ENCODE results near the gene PHLDB2. TPM values are rescaled to one million over a fixed set of nuclear protein-coding genes. Genes with fewer than 3 reads are reported as not detected.

The PHLDB2 gene
- total and polyA plus RNA-seq, 2 of the 4 experiments (the other 2 are of a cell fraction), result 10.6 to 28.7 TPM

- Histone ChIP-seq H2AK5ac (ENCODE audit: low read depth, low read length) (no peak overlapping the region), H3K79me1 (ENCODE audit: low read depth in 1 of 2, low read length in 2 of 2) (peaks cover 12 to 16% of the 10 kb centered on the region in 2 experiments), H2AFZ (replicated peaks; ENCODE audit: low read length, poor library complexity) (no peak overlapping the region), H2BK5ac (ENCODE audit: low read depth, low read length, poor library complexity, severe bottlenecking) (no peak overlapping the region), H3K9me3 (ENCODE audit: control insufficient read depth, insufficient read depth, low read length) (no peaks in the 10 kb centered on the region), H4K20me1 (ENCODE audit: insufficient read depth, low read length) (peaks cover 8% of the 10 kb centered on the region; the same call in 1 of the 2 replicates), H3K9ac (ENCODE audit: low read depth, low read length) (no peak overlapping the region), H3K56ac (ENCODE audit: extremely low read depth, insufficient read depth, low read length) (no peak overlapping the region), H4K91ac (ENCODE audit: insufficient read depth, low read depth, low read length) (no peak overlapping the region), H2AK9ac (replicated peaks; ENCODE audit: low read depth, low read length, poor library complexity) (no peak overlapping the region), H2BK20ac (ENCODE audit: low read depth, low read length) (no peak overlapping the region), H3K4me3 (ENCODE audit: insufficient read depth, low read depth, low read length) (no peak overlapping the region), H2BK120ac (ENCODE audit: low read depth, low read length) (no peak overlapping the region), H3K4me2 (ENCODE audit: low read depth, low read length) (no peak overlapping the region), H2BK15ac (ENCODE audit: low read depth, low read length) (no peak overlapping the region), H3K9me1 (ENCODE audit: insufficient read depth, low read length) (0 out of 2 replicates have a peak, but pooled peaks cover 2% of the 10 kb centered on the region), H3K4me1 (ENCODE audit: control insufficient read depth, insufficient read depth, low read length) (no peaks in the 10 kb centered on the region), H3K36me3 (ENCODE audit: control insufficient read depth, insufficient read depth, low read length) (peaks cover 10% of the 10 kb centered on the region), H3K27me3 (ENCODE audit: control insufficient read depth, insufficient read depth, low read length) (no peaks in the 10 kb centered on the region), H3K14ac (replicated peaks; ENCODE audit: low read depth, low read length) (no peak overlapping the region), H3K4ac (ENCODE audit: low read depth, low read length) (no peak overlapping the region), H3K23ac (ENCODE audit: low read depth, low read length) (no peak overlapping the region), H4K8ac (ENCODE audit: low read depth in 2 of 2, low read length in 2 of 2) (no peak overlapping the region), H3K27ac (ENCODE audit: insufficient read depth, low read length) (no peak overlapping the region), H3K18ac (ENCODE audit: low read depth, low read length) (no peak overlapping the region), H4K5ac (ENCODE audit: low read depth, low read length) (no peak overlapping the region)
- ChIA-PET CTCF (no interaction called here), POLR2A (ENCODE audit: unreplicated experiment) (no interaction called here)
- ATAC-seq (ENCODE audit: low read depth) (no peak), DNase-seq (no peak)
- in situ Hi-C loops (cut with MboI; ENCODE audit: low sequenced_read_pairs), result no loop called here
- dilution Hi-C loops (cut with HindIII; ENCODE audit: low sequenced_read_pairs, unreplicated experiment), result no loop called here
- no CpG with 5 or more reads among the region's 3 CpGs for WGBS, 2 experiments (ENCODE audit: extremely low coverage in 2 of 2, insufficient read length in 1 of 2)
- intact Hi-C loops (cut with micrococcal nuclease), result no loop called here
- no TSS peak for BruUV-seq (replicated peaks)
- TF ChIP-seq MXI1 (IDR thresholded peaks at IDR 0.05; ENCODE audit: borderline replicate concordance, low read depth, low read length) (no peak), RAD21 (IDR thresholded peaks at IDR 0.05; ENCODE audit: low read length) (no peak), MAFK (IDR thresholded peaks at IDR 0.05; ENCODE audit: low read depth, low read length) (no peak), RCOR1 (IDR thresholded peaks at IDR 0.05; ENCODE audit: insufficient replicate concordance, low read length) (no peak), BHLHE40 (IDR thresholded peaks at IDR 0.05; ENCODE audit: low read depth, low read length) (no peak), CEBPB (IDR thresholded peaks at IDR 0.05; ENCODE audit: low read depth, low read length) (no peak), ELK1 (IDR thresholded peaks at IDR 0.05; ENCODE audit: borderline replicate concordance, low read depth, low read length) (no peak), USF2 (IDR thresholded peaks at IDR 0.05; ENCODE audit: low read depth, low read length) (no peak), CTCF (conservative IDR thresholded peaks at IDR 0.05; ENCODE audit: low read depth, low read length) (no peak)
Observed at GRCh38 chr3:111986800-111987199, 127.7 kb downstream of the PHLDB2 start.

Data from IMR-90 (cell line).